Coronary artery (tissue), 2 donors: ENCODE results near the gene NALCN.

Experiments used
- DNase-seq: peaks from one replicate; pipeline ENCODE4 v3.0.0-alpha.2; 2017; ENCODE audit warnings: low spot score
- H3K27ac ChIP-seq, 2 donors: fragments of 200-600 bp; sonication (generic); one replicate each; pipeline ENCODE4 v1.5.1; 2016 to 2019
- H3K4me3 ChIP-seq: fragments of 200-600 bp; sonication (generic); 2 replicates; pipeline ENCODE4 v1.5.1; 2016; ENCODE audit warnings: mild to moderate bottlenecking, moderate library complexity
- CTCF ChIP-seq: fragments of 200-600 bp; sonication (generic); IDR thresholded peaks from one replicate; pipeline ENCODE4 v1.5.1; 2019; ENCODE audit warnings: antibody characterized with exemption

The NALCN gene

GRCh38 chr13:101417043-101417406 is 717 bp upstream of the NALCN start:
- H3K27ac ChIP-seq, result peak overlapping the region in 1 of 2 donors; percentile 83

GRCh38 chr13:101415358-101416174 is 742 bp downstream of the NALCN start:
- Histone ChIP-seq H3K27ac (peak overlapping the region; percentile 55 to 83), H3K4me3 (peak overlapping the region; percentile 76)
- no peak for TF ChIP-seq CTCF
- DNase-seq, result no peak

More at GRCh38 chr13:101417043-101417406, 717 bp upstream of the NALCN start:
- H3K4me3 ChIP-seq, result peak overlapping the region; percentile 76
- no peak for DNase-seq
- TF ChIP-seq CTCF, result no peak

- no peak for TF ChIP-seq CTCF
- no peak overlapping the region for H3K27ac ChIP-seq
- DNase-seq, result no peak
- no peak overlapping the region for H3K4me3 ChIP-seq
Observed at GRCh38 chr13:101412076-101412475, 4.2 kb downstream of the NALCN start.

- no peak overlapping the region for H3K27ac ChIP-seq
- H3K4me3 ChIP-seq, result no peak overlapping the region
- no peak for DNase-seq
- TF ChIP-seq CTCF, result no peak
Observed at GRCh38 chr13:101408992-101409656, 7.2 kb downstream of the NALCN start.

GRCh38 chr13:101408154-101408553 is 8.2 kb downstream of the NALCN start:
- H3K27ac ChIP-seq, result peak overlapping the region in 1 of 2 donors; percentile 41
- TF ChIP-seq CTCF, result no peak
- DNase-seq, result no peak

GRCh38 chr13:101406791-101407190 is 9.5 kb downstream of the NALCN start:
- H3K4me3 ChIP-seq, result no peak overlapping the region
- H3K27ac ChIP-seq, result no peak overlapping the region

More at GRCh38 chr13:101408154-101408553, 8.2 kb downstream of the NALCN start:
- H3K4me3 ChIP-seq, result peak overlapping the region; percentile 48

More at GRCh38 chr13:101406791-101407190, 9.5 kb downstream of the NALCN start:
- no peak for TF ChIP-seq CTCF
- DNase-seq, result no peak
